Measurements from ENCODE around the gene SWT1.

GRCh38 chr1:185139246-185139645 is 17.7 kb upstream of the SWT1 start:
- no peak for TF ChIP-seq EZH2 (IDR thresholded peaks at IDR 0.05; ENCODE audit: insufficient read depth, poor library complexity, severe bottlenecking)
- TF ChIP-seq EZH2phosphoT487 (IDR thresholded peaks at IDR 0.05; ENCODE audit: insufficient read depth, low read depth), result no peak

All from GM23248 (cell line).